ENCODE measurements around the gene CASQ1.
A peak's percentile ranks its signal among the peaks of the same experiment; 100 is the strongest.

Gene CASQ1

GRCh38 chr1:160169553-160170399, 20.6 kb upstream of the CASQ1 start:
- no peak for DNase-seq

DNA sequence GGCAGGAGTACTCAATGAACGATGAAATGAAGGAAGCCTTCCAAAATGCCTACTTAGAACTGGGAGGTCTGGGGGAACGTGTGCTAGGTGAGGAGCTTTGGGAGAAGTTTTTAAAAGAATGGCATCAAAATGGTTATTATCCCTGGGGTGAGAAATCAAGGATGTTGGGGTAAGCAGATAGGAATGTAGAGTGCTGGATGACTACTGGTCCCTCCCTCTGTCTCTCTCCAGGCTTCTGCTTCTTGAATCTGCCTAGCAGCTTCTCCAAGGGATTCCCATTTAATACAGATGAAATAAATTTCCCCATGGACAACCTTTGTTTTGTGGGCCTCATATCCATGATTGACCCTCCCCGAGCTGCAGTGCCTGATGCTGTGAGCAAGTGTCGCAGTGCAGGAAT, 19.0 kb upstream of the CASQ1 start:
- DNase-seq = no peak

DNA sequence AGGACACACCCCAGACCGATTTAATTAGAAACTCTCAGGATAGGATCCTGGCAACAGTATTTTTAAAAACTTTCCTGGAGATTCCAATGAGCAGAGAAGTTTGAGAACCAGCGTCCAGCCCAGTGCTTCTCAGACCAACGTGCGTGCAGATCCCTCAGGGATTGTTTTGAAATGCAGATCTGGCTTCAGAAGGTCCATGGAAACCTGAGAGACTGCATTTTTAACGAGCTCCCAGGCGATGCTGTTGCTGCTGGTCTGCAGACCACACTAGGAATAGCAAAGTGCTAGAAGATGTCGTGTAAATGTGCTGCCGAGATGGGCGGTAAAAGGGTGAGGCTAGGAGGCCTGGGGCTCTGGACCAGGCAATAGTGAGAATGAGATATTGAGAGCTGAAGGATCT, 18.4 kb upstream of the CASQ1 start:
- no peak for DNase-seq

GRCh38 chr1:160177231-160177630, 13.1 kb upstream of the CASQ1 start:
- DNase-seq = no peak

- DNase-seq = no peak
Observed at GRCh38 chr1:160177667-160178066, 12.7 kb upstream of the CASQ1 start.

DNA sequence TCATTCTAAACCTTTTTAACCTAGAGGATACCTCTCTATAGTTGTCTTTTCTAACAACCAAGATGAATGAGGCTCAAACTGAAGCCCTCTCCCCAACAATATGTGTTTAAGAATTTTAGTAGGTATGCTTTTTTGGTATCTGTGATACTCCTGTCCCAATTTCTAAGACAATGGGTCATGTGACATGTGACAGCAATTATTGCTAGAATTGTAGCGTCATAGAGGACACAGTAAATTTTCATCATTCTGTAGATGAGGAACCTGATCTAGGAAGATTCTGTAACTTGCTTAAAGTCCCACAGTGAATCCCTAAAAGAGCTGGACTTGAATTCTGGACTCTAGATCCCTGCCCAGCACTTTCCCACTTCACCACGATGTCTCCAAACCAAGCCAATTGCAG, 11.6 kb upstream of the CASQ1 start:
- DNase-seq = no peak

- no peak for DNase-seq
Observed at GRCh38 chr1:160179336-160179735, 11.0 kb upstream of the CASQ1 start.

DNA sequence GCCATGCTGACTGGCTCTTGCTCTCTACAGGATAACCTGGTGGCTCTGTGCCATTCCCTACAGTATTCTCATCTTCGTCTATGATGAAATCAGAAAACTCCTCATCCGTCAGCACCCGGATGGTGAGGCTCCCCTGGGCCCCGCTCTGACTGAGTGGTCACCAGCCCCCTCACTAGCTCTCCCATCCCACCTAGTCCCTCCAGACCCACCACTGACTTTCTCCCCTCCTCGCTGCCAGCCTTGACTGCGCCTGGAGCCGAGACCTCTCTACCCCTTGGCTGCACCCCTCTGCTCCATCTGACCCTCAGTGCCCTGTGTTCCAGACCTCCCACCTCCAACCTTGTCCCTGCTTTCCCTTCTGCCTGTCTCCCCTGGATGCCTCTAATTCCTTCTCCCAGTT, 4.1 kb upstream of the CASQ1 start:
- no peak for DNase-seq

DNA sequence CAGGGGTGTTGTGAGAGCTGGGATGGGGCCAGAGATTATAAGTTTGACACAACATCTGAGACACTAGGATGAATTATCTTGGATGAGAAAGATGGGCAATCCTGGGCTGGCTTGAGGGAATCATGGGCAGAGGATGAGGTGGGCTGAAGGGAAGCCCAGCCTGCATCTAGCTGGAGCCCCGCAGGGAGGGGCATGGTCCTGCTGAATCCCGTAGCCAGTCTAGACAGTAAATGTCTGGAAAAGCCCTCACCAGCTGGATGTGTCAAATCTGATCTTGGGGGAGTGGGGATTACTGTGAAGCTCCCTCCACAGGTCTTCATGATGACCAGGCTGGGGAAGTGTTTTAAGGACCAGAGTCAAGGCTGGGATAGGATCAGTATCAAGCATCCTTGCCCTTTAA, 3.6 kb upstream of the CASQ1 start:
- no peak for DNase-seq

DNA sequence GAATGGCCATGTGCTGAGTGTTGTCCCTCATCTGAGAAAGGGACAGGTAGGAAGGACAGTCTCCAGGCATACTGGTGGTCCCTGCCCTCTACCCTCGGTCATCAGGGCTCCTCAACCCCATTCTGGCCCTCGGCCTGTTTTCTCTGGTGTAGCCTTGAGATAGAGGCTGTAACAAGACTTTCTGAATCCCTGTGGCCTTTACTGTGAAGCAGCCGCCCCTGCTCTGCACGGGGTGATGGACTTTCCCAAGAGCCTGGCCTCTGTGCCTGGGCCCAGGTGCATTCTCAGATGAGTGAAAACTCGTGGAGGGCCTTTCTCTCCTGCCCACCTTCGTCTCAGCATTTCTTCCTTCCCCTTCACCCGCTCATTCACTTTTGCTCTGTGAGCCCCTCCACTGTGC, 3.0 kb upstream of the CASQ1 start:
- DNase-seq = no peak

DNA sequence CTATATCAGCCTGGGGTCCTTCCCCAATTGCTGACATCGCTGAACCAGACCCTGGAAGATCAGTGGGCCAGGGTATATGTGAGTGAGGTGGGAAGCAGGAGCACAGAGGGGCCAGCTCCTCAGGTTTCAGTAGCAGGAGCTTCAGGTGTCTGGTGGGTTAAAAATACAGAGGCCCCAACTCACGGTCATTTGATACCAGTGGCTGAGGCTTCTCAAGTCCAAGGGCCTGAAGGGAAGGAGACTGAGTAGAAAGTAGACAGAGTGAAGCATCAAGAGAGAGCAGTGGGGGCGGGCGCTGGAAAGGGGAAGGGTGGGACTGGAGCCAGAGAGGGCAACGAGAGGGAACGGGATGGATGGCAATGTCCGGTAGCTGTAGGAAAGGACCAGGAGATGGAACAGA, 2.0 kb upstream of the CASQ1 start:
- DNase-seq = no peak

DNA sequence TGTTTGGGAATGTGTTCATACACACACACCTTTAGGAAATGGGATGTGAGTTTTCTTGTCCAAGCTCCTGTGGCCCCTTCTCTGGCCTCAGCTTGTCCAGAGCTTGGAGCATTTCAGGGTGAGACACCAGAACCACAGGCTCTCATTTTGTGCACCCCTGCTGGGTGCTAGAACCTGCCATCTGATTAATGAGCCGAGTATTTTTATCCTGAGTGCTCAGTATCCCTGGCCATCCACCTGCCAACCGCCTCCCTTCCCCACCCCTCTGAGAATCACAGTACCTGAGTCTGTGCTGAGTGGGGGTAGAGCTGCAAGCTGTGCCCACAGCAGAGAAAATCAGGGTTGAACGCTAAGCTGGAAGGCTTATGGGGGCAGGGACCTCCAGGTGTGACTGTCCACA, 1.4 kb downstream of the CASQ1 start:
- DNase-seq = no peak

- no peak for DNase-seq
Observed at GRCh38 chr1:160192234-160192633, 1.9 kb downstream of the CASQ1 start.

DNA sequence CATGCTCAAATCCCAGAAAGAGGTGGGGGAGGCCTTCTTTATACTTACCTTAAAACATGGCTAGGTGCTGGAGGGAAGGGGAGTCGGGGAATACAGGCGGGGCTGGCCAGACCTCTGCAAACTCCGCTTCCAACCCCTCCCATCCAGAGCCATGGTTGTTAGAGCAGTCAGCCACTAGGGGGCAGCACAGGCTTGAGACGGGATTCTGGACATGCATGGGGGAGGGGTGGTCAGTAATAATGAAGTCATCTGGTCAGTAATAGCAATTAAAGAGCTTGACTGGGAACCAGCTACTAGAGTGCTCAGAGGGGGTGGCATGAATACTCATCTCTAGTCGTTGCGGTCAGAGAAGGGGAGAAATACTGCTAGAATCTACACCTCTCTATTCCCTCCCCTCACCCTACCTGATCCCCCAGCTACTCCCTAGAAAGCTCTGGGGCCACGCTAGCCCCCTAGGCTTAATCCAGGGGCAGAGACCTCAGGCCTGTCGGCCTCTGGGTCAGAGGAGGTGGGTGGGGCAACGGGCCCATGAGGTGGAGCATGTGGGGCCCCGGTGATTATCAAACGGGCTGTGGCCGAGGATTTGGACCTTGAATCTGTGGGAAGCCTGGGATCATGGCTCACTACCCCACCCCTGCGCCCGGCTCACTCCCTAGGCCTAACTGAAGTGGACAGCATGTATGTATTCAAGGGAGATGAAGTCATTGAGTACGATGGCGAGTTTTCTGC, 2.9 kb downstream of the CASQ1 start:
- DNase-seq = peak; percentile 36 to 78 (median 70)

DNA sequence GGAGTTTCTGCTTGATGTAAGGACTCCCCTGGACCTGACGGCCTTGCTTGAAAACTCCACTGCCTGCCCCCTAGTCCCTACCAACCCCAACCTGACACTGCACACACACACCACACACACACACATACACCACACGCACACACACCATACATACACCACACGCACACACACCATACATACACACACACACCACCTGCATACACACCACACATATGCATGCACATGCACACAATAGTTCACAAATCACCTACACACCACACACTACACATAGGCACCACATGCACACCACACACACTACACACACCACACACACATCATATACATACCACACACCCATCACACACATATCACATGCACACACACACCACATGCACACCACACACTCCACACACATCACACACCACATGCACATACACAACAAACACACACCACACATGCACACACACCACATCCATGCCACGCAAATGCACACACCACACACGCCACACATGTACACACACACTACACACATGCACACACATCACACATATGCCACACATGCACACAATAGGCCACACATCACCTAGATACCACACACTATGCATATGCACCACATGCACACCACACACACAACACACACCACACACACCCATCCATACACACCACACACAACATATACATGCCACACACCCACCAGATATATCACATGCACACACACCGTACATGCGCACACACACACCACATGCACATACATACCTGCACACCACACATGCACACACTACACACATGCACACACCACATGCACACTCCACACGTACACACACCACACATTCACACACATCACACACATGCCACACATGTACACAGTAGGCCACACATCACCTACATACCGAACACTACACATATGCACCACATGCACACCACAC, 3.7 kb downstream of the CASQ1 start:
- DNase-seq = no peak

- DNase-seq = no peak
Observed at GRCh38 chr1:160194737-160195059, 4.3 kb downstream of the CASQ1 start.

GRCh38 chr1:160196143-160196542, 5.8 kb downstream of the CASQ1 start:
- DNase-seq = no peak

DNA sequence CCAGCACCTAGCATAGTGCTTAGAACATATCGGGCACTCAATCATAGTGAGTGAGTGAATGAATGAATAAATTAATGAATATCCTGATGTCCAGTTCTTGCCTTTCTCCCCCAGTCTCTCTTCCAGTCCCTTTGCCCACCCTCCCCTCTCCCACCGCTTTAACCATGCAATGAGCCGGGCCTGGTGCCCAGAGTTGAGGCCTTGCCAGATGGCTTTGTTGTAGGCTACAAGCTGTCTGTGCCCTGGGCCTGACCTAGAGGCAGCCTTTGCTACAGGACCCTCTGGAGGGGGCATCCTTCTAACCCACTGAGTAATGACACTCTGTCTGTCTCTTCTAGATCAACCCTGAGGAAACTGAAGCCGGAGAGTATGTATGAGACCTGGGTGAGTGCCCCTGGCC, 6.9 kb downstream of the CASQ1 start:
- no peak for DNase-seq

DNA sequence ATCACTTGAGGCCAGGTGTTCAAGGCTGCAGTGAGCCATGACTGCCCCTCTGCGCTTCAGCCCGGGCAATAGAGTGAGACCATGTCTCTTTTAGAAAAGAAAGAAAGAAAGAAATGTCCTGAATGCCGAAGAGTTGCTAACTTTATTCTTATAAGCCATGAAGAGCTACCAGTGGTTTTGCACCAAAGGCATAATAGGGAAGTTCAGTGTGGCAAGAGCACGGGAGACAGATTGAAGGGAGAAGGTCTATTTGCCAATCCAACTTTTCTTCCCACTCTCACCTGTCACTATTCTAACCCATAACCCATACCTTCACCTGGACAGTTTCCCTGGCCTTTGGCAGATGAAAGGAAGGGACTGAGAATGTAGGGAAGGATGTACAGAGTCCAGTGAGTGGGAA, 10.4 kb downstream of the CASQ1 start:
- no peak for DNase-seq

DNA sequence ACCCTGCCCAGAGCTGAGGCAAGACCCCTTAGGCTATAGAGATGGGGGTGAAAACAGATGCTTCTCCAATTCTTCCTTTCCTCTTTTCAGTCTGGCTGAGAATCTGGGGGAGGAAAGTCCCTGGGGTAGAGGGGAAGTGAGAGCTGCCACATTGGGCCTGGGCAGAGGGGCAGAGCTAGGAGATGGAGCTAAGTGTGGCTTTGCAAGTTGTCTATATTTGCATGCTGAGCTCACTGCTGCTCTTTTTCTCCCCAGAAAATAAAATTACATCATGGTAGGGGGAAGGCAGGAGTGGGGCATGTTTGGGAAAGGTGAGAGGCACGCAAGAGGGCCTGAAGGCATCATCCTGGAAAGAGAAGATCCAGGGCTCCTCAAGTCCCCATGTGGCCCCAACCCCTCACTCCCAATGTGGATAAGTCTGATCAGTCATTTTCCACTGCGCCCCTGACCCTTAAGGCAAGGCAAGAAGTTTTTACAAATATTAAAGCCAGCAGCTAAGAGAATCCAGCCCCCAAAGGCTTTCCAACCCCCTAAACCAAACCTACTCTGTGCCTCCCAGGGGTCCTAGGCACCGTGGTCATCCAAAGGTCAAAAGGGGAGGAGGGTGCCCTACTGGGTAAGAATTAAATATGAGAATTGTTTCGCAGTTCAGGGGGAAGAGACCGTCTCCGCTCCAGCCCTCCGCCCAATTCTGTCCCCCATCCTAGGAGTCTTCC, 14.3 kb downstream of the CASQ1 start:
- peak in 2 of 6 experiments; percentile 8 to 32 for DNase-seq

DNA sequence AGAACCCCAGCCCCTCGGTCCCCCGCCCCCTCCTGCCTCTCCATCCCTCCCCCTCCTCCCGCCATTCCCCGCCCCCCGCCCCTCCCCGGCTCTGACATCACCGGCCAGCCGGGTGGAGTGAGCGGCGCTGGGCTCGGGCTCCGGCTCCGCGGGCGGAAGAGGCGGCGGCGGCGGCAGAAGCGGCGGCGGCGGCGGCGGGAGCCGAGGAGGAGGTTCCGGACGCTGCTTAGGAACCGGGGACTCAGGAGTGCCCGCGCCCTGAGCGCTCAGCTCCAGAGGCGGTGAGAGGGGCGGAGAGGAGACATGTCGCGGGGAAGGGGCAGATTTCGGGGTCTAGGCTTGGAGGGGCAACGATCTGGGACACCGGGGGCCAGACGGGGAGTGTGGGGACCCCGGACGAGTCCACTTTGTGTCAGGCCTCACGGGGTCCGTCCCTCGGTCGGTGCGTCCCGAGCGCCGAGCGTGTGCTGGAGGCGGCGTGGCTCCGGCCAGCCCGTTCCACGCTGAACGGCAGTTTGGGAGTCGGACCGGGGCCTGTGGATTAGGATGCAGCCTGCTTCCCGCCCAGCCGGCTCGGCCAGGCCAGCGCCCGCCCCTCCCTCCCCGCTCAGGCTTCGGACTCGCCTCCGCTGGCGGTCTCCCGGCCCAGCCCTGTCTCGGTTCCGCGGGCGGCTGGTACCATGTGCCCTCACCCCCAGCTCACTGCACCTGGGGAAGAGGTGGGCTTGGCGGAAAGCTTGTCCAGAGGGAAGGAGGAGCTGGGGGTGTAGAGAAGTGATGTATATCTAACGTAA, 15.1 kb downstream of the CASQ1 start, which contains the start of gene PEA15:
PEA15 (plus strand) TSS at position 143 of the 794 bp plus-strand sequence. CDS start 6,161 bp downstream, outside the sequence.
- DNase-seq = peak; percentile 39 to 62 (median 46)

GRCh38 chr1:160206036-160206389, 15.6 kb downstream of the CASQ1 start:
- DNase-seq = peak in 4 of 6 experiments; percentile 11 to 23 (median 21)
